Natural killer cell (primary cell): Measurements from ENCODE around the gene CD302. TPM values are rescaled to one million over a fixed set of nuclear protein-coding genes. Genes with fewer than 3 reads are reported as not detected.
A peak's percentile ranks its signal among the peaks of the same experiment; 100 is the strongest.

Source experiments
- ATAC-seq, 3 donors: fragments of 150-1000 bp in 2 of 3; fragments of 200-7000 bp in 1 of 3; cut with Tn5 transposase; 1 replicate in 1 of 3; 2 replicates in 2 of 3; pipeline ENCODE4 v1.10.0; 2021; ENCODE audit warnings: mild to moderate bottlenecking in 2 of 3, moderate library complexity in 2 of 3
- DNase-seq, 2 donors: peaks; one replicate each; pipeline versions ENCODE4 v3.0.0 to v3.0.0-alpha.2; 2013 to 2021; ENCODE audit warnings: mixed read lengths in 1 of 2
- H3K27ac ChIP-seq: one replicate; pipeline ENCODE4 v1.5.1; 2013; ENCODE audit warnings: mild to moderate bottlenecking, low read length
- H3K27me3 ChIP-seq: one replicate; pipeline ENCODE4 v1.6.1; 2013; ENCODE audit warnings: low read length; ENCODE audit not compliant: control insufficient read depth, insufficient read depth
- H3K36me3 ChIP-seq: one replicate; pipeline ENCODE4 v1.6.1; 2013; ENCODE audit warnings: low read length; ENCODE audit not compliant: control insufficient read depth, insufficient read depth
- H3K4me1 ChIP-seq: one replicate; pipeline ENCODE4 v1.6.1; 2013; ENCODE audit warnings: low read length; ENCODE audit not compliant: control insufficient read depth, insufficient read depth
- H3K4me3 ChIP-seq: one replicate; pipeline ENCODE4 v1.5.1; 2013; ENCODE audit warnings: low read length
- H3K9me3 ChIP-seq: one replicate; pipeline ENCODE4 v1.6.1; 2013; ENCODE audit warnings: low read length; ENCODE audit not compliant: control insufficient read depth, insufficient read depth
- H3K27ac Mint-ChIP-seq, 2 donors: one replicate each; pipeline ENCODE4 v1.8.0; 2022; ENCODE audit warnings: mild to moderate bottlenecking in 2 of 2, mixed read lengths in 2 of 2, moderate library complexity in 1 of 2
- H3K27me3 Mint-ChIP-seq, 2 donors: one replicate each; pipeline ENCODE4 v1.8.0; 2022; ENCODE audit warnings: low read depth in 2 of 2, mixed read lengths in 2 of 2
- H3K36me3 Mint-ChIP-seq: one replicate; pipeline ENCODE4 v1.8.0; 2022; ENCODE audit warnings: mixed read lengths
- H3K4me1 Mint-ChIP-seq, 2 donors: one replicate each; pipeline ENCODE4 v1.8.0; 2022; ENCODE audit warnings: mixed read lengths in 2 of 2
- H3K4me3 Mint-ChIP-seq: one replicate; pipeline ENCODE4 v1.8.0; 2022; ENCODE audit warnings: mild to moderate bottlenecking, moderate library complexity, mixed read lengths
- H3K9me3 Mint-ChIP-seq, 2 donors: one replicate each; pipeline ENCODE4 v1.8.0; 2022; ENCODE audit warnings: mixed read lengths in 2 of 2
- WGBS: methylation state at CpG from one replicate; pipeline ENCODE4 v1.1.7; 2013; ENCODE audit warnings: missing lambda C conversion rate; ENCODE audit not compliant: insufficient coverage; 5-methylcytosine and 5-hydroxymethylcytosine counted together
- intact Hi-C: fragments of 100-400 bp; cut with micrococcal nuclease; formaldehyde crosslinking; loops from one replicate; pipeline ENCODE4 v1.14.2; 2022
- total RNA-seq, 4 donors: library from RNA; stranded (reverse); fragments of 120-200 nt in 1 of 4; gene quantifications; one replicate each; pipeline versions ENCODE4 v1.2.3 to v1.2.4, GENCODE V29; 2013 to 2022
- TF ChIP-seq, protein P1 (sequence below): fragments of 200-600 bp; IDR thresholded peaks from one replicate; pipeline ENCODE4 v1.8.0; 2022; ENCODE audit warnings: antibody characterized with exemption

CD302 gene
- total RNA-seq, 3 donors from 2014 or later (not counting 1 experiment from before 2014, with no cell fraction given) = 2.0 to 5.2 (median 5.1) TPM

DNA sequence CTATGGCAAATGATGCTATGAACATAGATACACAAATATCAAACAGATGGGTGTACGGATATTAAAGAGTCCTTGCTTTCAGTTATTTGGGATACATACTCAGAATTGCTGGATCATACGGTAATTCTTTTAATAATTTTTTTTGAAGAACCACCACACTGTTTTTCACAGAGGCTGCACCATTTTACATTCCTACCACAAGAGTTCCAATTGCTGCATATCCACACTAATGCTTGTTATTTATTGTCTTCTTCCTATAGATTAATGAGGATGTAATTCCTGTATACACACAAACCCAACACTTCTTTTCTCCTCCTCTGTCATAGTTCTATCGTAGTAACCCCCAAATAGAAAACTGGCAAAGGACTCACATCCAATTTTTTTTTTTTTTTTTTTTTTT, 21.7 kb downstream of the CD302 start:
- no peak overlapping the region for H3K4me3 Mint-ChIP-seq
- H3K27ac Mint-ChIP-seq = no peak overlapping the region
- no peaks in the 10 kb centered on the region for H3K27me3 Mint-ChIP-seq
- H3K27ac ChIP-seq = no peak overlapping the region
- peaks cover 7% of the 10 kb centered on the region in 2 donors for H3K4me1 Mint-ChIP-seq
- peaks cover 7% of the 10 kb centered on the region for H3K36me3 ChIP-seq
- WGBS = 90% methylated on average over 3 of the region's 3 CpGs
- H3K9me3 ChIP-seq = no peaks in the 10 kb centered on the region
- no peaks in the 10 kb centered on the region for H3K4me1 ChIP-seq
- H3K4me3 ChIP-seq = no peak overlapping the region
- intact Hi-C loops = no loop called here
- no peaks in the 10 kb centered on the region for H3K36me3 Mint-ChIP-seq
- ATAC-seq (no peak), DNase-seq (no peak)
- no peaks in the 10 kb centered on the region for H3K27me3 ChIP-seq
- TF ChIP-seq, protein P1, sequence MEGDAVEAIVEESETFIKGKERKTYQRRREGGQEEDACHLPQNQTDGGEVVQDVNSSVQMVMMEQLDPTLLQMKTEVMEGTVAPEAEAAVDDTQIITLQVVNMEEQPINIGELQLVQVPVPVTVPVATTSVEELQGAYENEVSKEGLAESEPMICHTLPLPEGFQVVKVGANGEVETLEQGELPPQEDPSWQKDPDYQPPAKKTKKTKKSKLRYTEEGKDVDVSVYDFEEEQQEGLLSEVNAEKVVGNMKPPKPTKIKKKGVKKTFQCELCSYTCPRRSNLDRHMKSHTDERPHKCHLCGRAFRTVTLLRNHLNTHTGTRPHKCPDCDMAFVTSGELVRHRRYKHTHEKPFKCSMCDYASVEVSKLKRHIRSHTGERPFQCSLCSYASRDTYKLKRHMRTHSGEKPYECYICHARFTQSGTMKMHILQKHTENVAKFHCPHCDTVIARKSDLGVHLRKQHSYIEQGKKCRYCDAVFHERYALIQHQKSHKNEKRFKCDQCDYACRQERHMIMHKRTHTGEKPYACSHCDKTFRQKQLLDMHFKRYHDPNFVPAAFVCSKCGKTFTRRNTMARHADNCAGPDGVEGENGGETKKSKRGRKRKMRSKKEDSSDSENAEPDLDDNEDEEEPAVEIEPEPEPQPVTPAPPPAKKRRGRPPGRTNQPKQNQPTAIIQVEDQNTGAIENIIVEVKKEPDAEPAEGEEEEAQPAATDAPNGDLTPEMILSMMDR = no peak
- no peaks in the 10 kb centered on the region for H3K9me3 Mint-ChIP-seq

DNA sequence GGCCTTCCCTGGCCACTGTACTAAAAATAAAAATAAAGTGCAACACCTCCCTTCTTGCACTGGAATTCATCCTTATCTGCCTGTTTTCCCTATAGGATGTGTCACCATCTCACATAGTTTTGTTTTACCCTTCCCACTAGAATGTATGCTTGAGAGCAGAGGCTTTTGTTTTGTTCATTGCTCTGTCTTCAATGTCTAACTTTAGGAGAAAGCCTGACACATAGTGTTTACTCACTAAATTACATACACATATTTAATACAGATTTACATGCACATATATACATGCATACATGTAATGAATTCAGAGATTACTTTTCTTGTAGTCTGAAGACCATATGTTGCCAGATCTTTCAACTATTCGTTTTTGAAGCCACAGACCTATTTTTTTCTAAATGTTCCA, 23.0 kb downstream of the CD302 start:
- no peak overlapping the region for H3K4me3 ChIP-seq
- WGBS = 86% methylated on average over 1 of the region's 1 CpG
- no peaks in the 10 kb centered on the region for H3K9me3 Mint-ChIP-seq
- H3K4me1 Mint-ChIP-seq = peaks cover 7% of the 10 kb centered on the region in 2 donors
- no peaks in the 10 kb centered on the region for H3K4me1 ChIP-seq
- H3K36me3 Mint-ChIP-seq = no peaks in the 10 kb centered on the region
- intact Hi-C loops = no loop called here
- no peak for ATAC-seq
- TF ChIP-seq, protein P1 = no peak
- H3K9me3 ChIP-seq = no peaks in the 10 kb centered on the region
- H3K27me3 Mint-ChIP-seq = no peaks in the 10 kb centered on the region
- no peak overlapping the region for H3K4me3 Mint-ChIP-seq
- no peaks in the 10 kb centered on the region for H3K27me3 ChIP-seq
- H3K27ac ChIP-seq = no peak overlapping the region
- DNase-seq = no peak
- H3K27ac Mint-ChIP-seq = peak overlapping the region; percentile 27 to 79
- H3K36me3 ChIP-seq = peaks cover 13% of the 10 kb centered on the region

DNA sequence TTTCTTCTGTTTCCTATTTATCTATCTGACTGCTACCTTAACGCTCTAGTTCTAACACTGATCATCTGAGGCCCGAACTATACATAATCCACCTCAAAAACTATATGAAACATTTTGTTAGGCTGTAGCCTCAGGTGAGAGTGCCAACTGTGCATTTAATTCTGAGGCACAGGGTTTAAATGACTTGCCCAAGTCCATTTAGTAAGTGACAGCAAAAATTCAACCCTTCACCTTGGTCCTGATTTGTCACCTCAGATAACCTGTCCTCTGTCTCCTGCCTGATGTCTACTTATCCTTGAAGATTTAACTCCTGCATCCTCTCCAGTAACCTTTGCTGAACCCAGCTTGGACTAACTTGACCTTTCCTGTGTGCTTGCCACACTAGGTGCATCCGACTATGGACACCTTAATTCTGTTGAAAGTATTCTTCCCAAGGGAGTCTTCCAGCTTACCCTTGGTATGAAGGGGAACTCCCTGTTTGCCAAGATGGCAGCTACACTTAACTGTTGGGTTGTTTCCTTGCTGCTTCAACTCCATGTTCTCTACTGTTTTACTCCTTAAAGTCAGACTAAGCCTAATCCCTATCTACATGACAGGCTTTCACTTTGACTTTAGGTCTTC, 23.5 kb downstream of the CD302 start:
- TF ChIP-seq, protein P1 = no peak
- ATAC-seq (no peak), DNase-seq (peak in 1 of 2 donors; percentile 13)
- no peaks in the 10 kb centered on the region for H3K9me3 Mint-ChIP-seq
- H3K9me3 ChIP-seq = no peaks in the 10 kb centered on the region
- H3K36me3 Mint-ChIP-seq = no peaks in the 10 kb centered on the region
- H3K27me3 Mint-ChIP-seq = no peaks in the 10 kb centered on the region
- H3K27ac ChIP-seq = no peak overlapping the region
- intact Hi-C loops = no loop called here
- no peaks in the 10 kb centered on the region for H3K4me1 ChIP-seq
- peaks cover 7% of the 10 kb centered on the region in 2 donors for H3K4me1 Mint-ChIP-seq
- no peaks in the 10 kb centered on the region for H3K27me3 ChIP-seq
- H3K27ac Mint-ChIP-seq = peak overlapping the region; percentile 27 to 79
- peaks cover 13% of the 10 kb centered on the region for H3K36me3 ChIP-seq
- H3K4me3 ChIP-seq = no peak overlapping the region
- 95% methylated on average over 3 of the region's 3 CpGs for WGBS
- no peak overlapping the region for H3K4me3 Mint-ChIP-seq

DNA sequence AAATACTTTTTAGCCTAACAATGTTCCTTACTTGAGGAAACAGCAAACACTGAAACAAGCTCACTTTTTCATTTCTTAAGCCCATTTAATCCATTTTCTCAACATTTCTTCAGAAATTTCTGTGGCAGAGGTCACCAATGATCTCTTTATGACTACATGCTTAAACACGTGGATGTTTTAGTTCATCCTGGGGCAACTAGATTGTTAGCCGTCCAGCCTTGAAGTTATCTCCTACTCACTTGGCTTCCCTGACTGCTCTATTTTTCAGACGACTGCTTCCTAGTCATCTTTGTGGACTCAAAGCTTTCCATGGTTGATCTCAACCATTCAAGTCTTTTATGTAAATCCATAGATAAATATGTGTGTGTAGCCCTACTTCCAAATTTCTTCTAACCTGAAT, 24.1 kb downstream of the CD302 start:
- ATAC-seq (no peak), DNase-seq (no peak)
- Mint-ChIP-seq H3K27ac (peak overlapping the region; percentile 27 to 79), H3K9me3 (no peaks in the 10 kb centered on the region), H3K36me3 (no peaks in the 10 kb centered on the region), H3K4me1 (peaks cover 7% of the 10 kb centered on the region in 2 donors), H3K27me3 (no peaks in the 10 kb centered on the region), H3K4me3 (no peak overlapping the region)
- WGBS = 94% methylated on average over 3 of the region's 3 CpGs
- Histone ChIP-seq H3K27ac (no peak overlapping the region), H3K4me1 (no peaks in the 10 kb centered on the region), H3K36me3 (peaks cover 13% of the 10 kb centered on the region), H3K4me3 (no peak overlapping the region), H3K9me3 (no peaks in the 10 kb centered on the region), H3K27me3 (no peaks in the 10 kb centered on the region)
- TF ChIP-seq, protein P1 = no peak
- intact Hi-C loops = no loop called here
